HEK293 (cell line): Measurements from ENCODE around the gene HSF2.

Experiments
- MYNN ChIP-seq: fragments of 450-650 bp; formaldehyde crosslinking; IDR thresholded peaks from 2 replicates; pipeline ENCODE4 v1.5.1; 2016; ENCODE audit warnings: missing biosample characterization, missing genetic modification characterization, borderline replicate concordance
- TRIM28 ChIP-seq: IDR thresholded peaks from 2 replicates; pipeline ENCODE4 v1.6.1; 2011; ENCODE audit warnings: low read length, control low read depth, borderline replicate concordance
- ZBTB7A ChIP-seq: fragments of 450-650 bp; formaldehyde crosslinking; IDR thresholded peaks from 2 replicates; pipeline ENCODE4 v1.5.1; 2016; ENCODE audit warnings: low read depth, missing biosample characterization, missing genetic modification characterization
- ZFP3 ChIP-seq: fragments of 450-650 bp; formaldehyde crosslinking; IDR thresholded peaks from 2 replicates; pipeline ENCODE4 v1.5.1; 2016; ENCODE audit warnings: low read depth, missing biosample characterization, missing genetic modification characterization
- ZIC2 ChIP-seq: fragments of 450-650 bp; formaldehyde crosslinking; IDR thresholded peaks from 2 replicates; pipeline ENCODE4 v1.5.1; 2016; ENCODE audit warnings: missing biosample characterization, missing genetic modification characterization
- ZNF10 ChIP-seq: fragments of 450-650 bp; formaldehyde crosslinking; IDR thresholded peaks from 2 replicates; pipeline ENCODE4 v1.5.1; 2017; ENCODE audit warnings: missing biosample characterization, missing genetic modification characterization
- ZNF133 ChIP-seq: fragments of 450-650 bp; formaldehyde crosslinking; IDR thresholded peaks from 2 replicates; pipeline ENCODE4 v1.5.1; 2016; ENCODE audit warnings: missing biosample characterization, missing genetic modification characterization
- ZNF148 ChIP-seq: fragments of 450-650 bp; formaldehyde crosslinking; IDR thresholded peaks from 2 replicates; pipeline ENCODE4 v1.5.0; 2017; ENCODE audit warnings: missing biosample characterization, missing genetic modification characterization, borderline replicate concordance
- ZNF19 ChIP-seq: fragments of 450-650 bp; formaldehyde crosslinking; IDR thresholded peaks from 2 replicates; pipeline ENCODE4; 2016; ENCODE audit warnings: missing biosample characterization, missing genetic modification characterization, low read depth
- ZNF292 ChIP-seq: fragments of 450-650 bp; formaldehyde crosslinking; IDR thresholded peaks from 2 replicates; pipeline ENCODE4 v1.5.1; 2016; ENCODE audit warnings: low read depth, missing biosample characterization, missing genetic modification characterization, borderline replicate concordance
- ZNF302 ChIP-seq: fragments of 450-650 bp; formaldehyde crosslinking; IDR thresholded peaks from 2 replicates; pipeline ENCODE4 v1.5.1; 2016; ENCODE audit warnings: missing biosample characterization, missing genetic modification characterization, low read depth
- ZNF366 ChIP-seq: fragments of 450-650 bp; formaldehyde crosslinking; conservative IDR thresholded peaks from 2 replicates; pipeline ENCODE4 v1.5.1; 2016; ENCODE audit warnings: missing biosample characterization, missing genetic modification characterization
- ZNF37A ChIP-seq: fragments of 450-650 bp; IDR thresholded peaks from 2 replicates; pipeline ENCODE4 v1.5.1; 2018; ENCODE audit warnings: missing biosample characterization, missing genetic modification characterization
- ZNF501 ChIP-seq: fragments of 450-650 bp; formaldehyde crosslinking; IDR thresholded peaks from 2 replicates; pipeline ENCODE4 v1.5.1; 2016; ENCODE audit warnings: missing biosample characterization, missing genetic modification characterization
- ZXDB ChIP-seq: fragments of 450-650 bp; formaldehyde crosslinking; IDR thresholded peaks from 2 replicates; pipeline ENCODE4 v1.5.1; 2016; ENCODE audit warnings: missing biosample characterization, missing genetic modification characterization
- TF ChIP-seq, protein P1 (sequence below): fragments of 450-650 bp; formaldehyde crosslinking; IDR thresholded peaks from 2 replicates; pipeline ENCODE4 v1.5.1; 2016; ENCODE audit warnings: missing biosample characterization, missing genetic modification characterization, low read depth
- TF ChIP-seq, protein P2 (sequence below): fragments of 450-650 bp; formaldehyde crosslinking; IDR thresholded peaks from 2 replicates; pipeline ENCODE4 v1.5.1; 2016; ENCODE audit warnings: missing biosample characterization, missing genetic modification characterization, borderline replicate concordance
- TF ChIP-seq, protein P3 (sequence below): fragments of 450-650 bp; formaldehyde crosslinking; IDR thresholded peaks from 2 replicates; pipeline ENCODE4 v1.5.1; 2016; ENCODE audit warnings: missing biosample characterization, missing genetic modification characterization
- TF ChIP-seq, protein P4 (sequence below): fragments of 450-650 bp; formaldehyde crosslinking; IDR thresholded peaks from 2 replicates; pipeline ENCODE4 v1.5.1; 2017; ENCODE audit warnings: missing biosample characterization, missing genetic modification characterization
- TF ChIP-seq, protein P5 (sequence below): fragments of 450-650 bp; formaldehyde crosslinking; conservative IDR thresholded peaks from 2 replicates; pipeline ENCODE4 v1.5.1; 2016; ENCODE audit warnings: low read depth, missing biosample characterization, missing genetic modification characterization

The HSF2 gene

DNA sequence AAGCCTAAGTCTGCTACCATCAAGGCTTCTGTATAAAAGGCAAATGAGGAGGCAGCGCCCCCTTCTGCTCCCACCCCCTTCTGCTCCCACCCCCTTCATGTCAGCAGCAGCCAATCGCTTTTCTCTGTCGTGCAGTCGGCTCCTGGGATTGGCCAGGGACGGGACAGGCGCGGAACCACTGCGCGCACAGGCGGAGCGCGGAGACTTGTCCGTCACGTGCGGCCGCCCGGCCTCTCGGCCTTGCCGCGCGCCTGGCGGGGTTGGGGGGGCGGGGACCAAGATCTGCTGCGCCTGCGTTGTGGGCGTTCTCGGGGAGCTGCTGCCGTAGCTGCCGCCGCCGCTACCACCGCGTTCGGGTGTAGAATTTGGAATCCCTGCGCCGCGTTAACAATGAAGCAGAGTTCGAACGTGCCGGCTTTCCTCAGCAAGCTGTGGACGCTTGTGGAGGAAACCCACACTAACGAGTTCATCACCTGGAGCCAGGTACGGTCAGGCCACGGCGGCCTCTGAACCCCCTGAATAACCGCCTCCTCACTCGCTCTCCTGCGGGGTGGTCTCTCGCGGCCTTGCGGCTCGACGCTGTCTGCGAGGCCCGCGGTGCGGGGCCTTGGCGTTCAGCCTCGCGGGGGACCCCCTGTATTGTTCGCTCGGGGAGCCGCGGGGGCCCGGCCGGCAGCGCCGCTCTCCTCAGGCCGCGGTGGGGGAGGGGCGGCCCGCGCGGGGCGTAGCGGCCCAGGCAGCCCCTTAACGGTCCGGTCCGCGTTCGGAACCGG is at the start of gene HSF2 (continued):
- TF ChIP-seq ZNF148 (no peak), ZXDB (peak; percentile 18; the same call in 1 of the 2 replicates), ZNF133 (no peak), ZNF366 (tag by site-specific recombination) (no peak), ZNF501 (tag by site-specific recombination) (no peak), ZNF10 (no peak), ZIC2 (tag by site-specific recombination) (no peak), ZBTB7A (no peak), TRIM28 (no peak), ZNF19 (tag by site-specific recombination) (no peak), MYNN (no peak), ZNF292 (tag by site-specific recombination) (no peak), ZNF302 (tag by site-specific recombination) (no peak), ZFP3 (tag by site-specific recombination) (no peak), ZNF37A (no peak)
- TF ChIP-seq, protein P1, sequence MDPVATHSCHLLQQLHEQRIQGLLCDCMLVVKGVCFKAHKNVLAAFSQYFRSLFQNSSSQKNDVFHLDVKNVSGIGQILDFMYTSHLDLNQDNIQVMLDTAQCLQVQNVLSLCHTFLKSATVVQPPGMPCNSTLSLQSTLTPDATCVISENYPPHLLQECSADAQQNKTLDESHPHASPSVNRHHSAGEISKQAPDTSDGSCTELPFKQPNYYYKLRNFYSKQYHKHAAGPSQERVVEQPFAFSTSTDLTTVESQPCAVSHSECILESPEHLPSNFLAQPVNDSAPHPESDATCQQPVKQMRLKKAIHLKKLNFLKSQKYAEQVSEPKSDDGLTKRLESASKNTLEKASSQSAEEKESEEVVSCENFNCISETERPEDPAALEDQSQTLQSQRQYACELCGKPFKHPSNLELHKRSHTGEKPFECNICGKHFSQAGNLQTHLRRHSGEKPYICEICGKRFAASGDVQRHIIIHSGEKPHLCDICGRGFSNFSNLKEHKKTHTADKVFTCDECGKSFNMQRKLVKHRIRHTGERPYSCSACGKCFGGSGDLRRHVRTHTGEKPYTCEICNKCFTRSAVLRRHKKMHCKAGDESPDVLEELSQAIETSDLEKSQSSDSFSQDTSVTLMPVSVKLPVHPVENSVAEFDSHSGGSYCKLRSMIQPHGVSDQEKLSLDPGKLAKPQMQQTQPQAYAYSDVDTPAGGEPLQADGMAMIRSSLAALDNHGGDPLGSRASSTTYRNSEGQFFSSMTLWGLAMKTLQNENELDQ: no peak
- TF ChIP-seq, protein P2, sequence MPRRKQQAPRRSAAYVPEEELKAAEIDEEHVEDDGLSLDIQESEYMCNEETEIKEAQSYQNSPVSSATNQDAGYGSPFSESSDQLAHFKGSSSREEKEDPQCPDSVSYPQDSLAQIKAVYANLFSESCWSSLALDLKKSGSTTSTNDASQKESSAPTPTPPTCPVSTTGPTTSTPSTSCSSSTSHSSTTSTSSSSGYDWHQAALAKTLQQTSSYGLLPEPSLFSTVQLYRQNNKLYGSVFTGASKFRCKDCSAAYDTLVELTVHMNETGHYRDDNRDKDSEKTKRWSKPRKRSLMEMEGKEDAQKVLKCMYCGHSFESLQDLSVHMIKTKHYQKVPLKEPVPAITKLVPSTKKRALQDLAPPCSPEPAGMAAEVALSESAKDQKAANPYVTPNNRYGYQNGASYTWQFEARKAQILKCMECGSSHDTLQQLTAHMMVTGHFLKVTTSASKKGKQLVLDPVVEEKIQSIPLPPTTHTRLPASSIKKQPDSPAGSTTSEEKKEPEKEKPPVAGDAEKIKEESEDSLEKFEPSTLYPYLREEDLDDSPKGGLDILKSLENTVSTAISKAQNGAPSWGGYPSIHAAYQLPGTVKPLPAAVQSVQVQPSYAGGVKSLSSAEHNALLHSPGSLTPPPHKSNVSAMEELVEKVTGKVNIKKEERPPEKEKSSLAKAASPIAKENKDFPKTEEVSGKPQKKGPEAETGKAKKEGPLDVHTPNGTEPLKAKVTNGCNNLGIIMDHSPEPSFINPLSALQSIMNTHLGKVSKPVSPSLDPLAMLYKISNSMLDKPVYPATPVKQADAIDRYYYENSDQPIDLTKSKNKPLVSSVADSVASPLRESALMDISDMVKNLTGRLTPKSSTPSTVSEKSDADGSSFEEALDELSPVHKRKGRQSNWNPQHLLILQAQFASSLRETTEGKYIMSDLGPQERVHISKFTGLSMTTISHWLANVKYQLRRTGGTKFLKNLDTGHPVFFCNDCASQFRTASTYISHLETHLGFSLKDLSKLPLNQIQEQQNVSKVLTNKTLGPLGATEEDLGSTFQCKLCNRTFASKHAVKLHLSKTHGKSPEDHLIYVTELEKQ (tag by site-specific recombination): no peak
- TF ChIP-seq, protein P3, sequence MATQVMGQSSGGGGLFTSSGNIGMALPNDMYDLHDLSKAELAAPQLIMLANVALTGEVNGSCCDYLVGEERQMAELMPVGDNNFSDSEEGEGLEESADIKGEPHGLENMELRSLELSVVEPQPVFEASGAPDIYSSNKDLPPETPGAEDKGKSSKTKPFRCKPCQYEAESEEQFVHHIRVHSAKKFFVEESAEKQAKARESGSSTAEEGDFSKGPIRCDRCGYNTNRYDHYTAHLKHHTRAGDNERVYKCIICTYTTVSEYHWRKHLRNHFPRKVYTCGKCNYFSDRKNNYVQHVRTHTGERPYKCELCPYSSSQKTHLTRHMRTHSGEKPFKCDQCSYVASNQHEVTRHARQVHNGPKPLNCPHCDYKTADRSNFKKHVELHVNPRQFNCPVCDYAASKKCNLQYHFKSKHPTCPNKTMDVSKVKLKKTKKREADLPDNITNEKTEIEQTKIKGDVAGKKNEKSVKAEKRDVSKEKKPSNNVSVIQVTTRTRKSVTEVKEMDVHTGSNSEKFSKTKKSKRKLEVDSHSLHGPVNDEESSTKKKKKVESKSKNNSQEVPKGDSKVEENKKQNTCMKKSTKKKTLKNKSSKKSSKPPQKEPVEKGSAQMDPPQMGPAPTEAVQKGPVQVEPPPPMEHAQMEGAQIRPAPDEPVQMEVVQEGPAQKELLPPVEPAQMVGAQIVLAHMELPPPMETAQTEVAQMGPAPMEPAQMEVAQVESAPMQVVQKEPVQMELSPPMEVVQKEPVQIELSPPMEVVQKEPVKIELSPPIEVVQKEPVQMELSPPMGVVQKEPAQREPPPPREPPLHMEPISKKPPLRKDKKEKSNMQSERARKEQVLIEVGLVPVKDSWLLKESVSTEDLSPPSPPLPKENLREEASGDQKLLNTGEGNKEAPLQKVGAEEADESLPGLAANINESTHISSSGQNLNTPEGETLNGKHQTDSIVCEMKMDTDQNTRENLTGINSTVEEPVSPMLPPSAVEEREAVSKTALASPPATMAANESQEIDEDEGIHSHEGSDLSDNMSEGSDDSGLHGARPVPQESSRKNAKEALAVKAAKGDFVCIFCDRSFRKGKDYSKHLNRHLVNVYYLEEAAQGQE (tag by site-specific recombination): no peak
- TF ChIP-seq, protein P4, sequence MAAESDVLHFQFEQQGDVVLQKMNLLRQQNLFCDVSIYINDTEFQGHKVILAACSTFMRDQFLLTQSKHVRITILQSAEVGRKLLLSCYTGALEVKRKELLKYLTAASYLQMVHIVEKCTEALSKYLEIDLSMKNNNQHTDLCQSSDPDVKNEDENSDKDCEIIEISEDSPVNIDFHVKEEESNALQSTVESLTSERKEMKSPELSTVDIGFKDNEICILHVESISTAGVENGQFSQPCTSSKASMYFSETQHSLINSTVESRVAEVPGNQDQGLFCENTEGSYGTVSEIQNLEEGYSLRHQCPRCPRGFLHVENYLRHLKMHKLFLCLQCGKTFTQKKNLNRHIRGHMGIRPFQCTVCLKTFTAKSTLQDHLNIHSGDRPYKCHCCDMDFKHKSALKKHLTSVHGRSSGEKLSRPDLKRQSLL: no peak
- TF ChIP-seq, protein P5, sequence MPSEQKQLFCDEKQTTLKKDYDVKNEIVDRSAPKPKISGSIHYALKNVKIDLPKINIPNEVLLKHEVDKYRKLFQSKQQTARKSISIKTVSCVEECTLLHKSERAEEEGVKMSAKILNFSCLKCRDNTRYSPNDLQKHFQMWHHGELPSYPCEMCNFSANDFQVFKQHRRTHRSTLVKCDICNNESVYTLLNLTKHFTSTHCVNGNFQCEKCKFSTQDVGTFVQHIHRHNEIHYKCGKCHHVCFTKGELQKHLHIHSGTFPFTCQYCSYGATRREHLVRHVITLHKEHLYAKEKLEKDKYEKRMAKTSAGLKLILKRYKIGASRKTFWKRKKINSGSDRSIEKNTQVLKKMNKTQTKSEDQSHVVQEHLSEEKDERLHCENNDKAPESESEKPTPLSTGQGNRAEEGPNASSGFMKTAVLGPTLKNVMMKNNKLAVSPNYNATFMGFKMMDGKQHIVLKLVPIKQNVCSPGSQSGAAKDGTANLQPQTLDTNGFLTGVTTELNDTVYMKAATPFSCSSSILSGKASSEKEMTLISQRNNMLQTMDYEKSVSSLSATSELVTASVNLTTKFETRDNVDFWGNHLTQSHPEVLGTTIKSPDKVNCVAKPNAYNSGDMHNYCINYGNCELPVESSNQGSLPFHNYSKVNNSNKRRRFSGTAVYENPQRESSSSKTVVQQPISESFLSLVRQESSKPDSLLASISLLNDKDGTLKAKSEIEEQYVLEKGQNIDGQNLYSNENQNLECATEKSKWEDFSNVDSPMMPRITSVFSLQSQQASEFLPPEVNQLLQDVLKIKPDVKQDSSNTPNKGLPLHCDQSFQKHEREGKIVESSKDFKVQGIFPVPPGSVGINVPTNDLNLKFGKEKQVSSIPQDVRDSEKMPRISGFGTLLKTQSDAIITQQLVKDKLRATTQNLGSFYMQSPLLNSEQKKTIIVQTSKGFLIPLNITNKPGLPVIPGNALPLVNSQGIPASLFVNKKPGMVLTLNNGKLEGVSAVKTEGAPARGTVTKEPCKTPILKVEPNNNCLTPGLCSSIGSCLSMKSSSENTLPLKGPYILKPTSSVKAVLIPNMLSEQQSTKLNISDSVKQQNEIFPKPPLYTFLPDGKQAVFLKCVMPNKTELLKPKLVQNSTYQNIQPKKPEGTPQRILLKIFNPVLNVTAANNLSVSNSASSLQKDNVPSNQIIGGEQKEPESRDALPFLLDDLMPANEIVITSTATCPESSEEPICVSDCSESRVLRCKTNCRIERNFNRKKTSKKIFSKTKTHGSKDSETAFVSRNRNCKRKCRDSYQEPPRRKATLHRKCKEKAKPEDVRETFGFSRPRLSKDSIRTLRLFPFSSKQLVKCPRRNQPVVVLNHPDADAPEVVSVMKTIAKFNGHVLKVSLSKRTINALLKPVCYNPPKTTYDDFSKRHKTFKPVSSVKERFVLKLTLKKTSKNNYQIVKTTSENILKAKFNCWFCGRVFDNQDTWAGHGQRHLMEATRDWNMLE: no peak
